Lower leg skin (tissue), 4 donors: ENCODE measurements around the gene HLTF. TPM values are rescaled to one million over a fixed set of nuclear protein-coding genes. Genes with fewer than 3 reads are reported as not detected.

Source experiments
- DNase-seq, 2 donors: peaks; one replicate each; pipeline ENCODE4 v3.0.0-alpha.2; 2019; ENCODE audit warnings: low spot score in 2 of 2
- H3K4me3 ChIP-seq: fragments of 200-600 bp; sonication (generic); 2 replicates; pipeline ENCODE4 v1.5.1; 2017; ENCODE audit warnings: mild to moderate bottlenecking, low read depth; ENCODE audit not compliant: poor library complexity, severe bottlenecking
- CTCF ChIP-seq, 3 donors: fragments of 450-650 bp; IDR thresholded peaks; one replicate each; pipeline ENCODE4 v1.5.1; 2016; ENCODE audit warnings: antibody characterized with exemption in 3 of 3, mild to moderate bottlenecking in 3 of 3, moderate library complexity in 2 of 3
- POLR2A ChIP-seq, 2 donors: fragments of 450-650 bp; IDR thresholded peaks; one replicate each; pipeline ENCODE4 v1.6.1; 2016 to 2017; ENCODE audit warnings: antibody characterized with exemption in 2 of 2, mild to moderate bottlenecking in 1 of 2, moderate library complexity in 1 of 2
- WGBS, 2 donors: methylation state at CpG; one replicate each; pipeline ENCODE4 v1.1.5; 2018; 5-methylcytosine and 5-hydroxymethylcytosine counted together
- intact Hi-C: fragments of 100-400 bp; cut with DNase I; formaldehyde crosslinking; loops from one replicate; pipeline ENCODE4 v1.15.0; 2023; ENCODE audit warnings: low total_unique reads
- total RNA-seq, 4 donors: library from RNA; depleted of rRNA; stranded (reverse); fragments of >200 nt; gene quantifications; one replicate each; pipeline ENCODE4 v1.1.0, GENCODE V29; 2016

Gene HLTF
- total RNA-seq, 4 donors from 2014 or later: 3.3 to 7.7 (median 5.7) TPM

- intact Hi-C loops: no loop called here
- no peak for DNase-seq
- H3K4me3 ChIP-seq: no peak overlapping the region
- TF ChIP-seq POLR2A (IDR thresholded peaks at IDR 0.05): no peak
- 89 to 90% methylated on average over 1 of the region's 1 CpG for WGBS, 2 donors
These were observed 4.6 kb downstream of the HLTF start for GRCh38 chr3:149081772-149082171.

DNA sequence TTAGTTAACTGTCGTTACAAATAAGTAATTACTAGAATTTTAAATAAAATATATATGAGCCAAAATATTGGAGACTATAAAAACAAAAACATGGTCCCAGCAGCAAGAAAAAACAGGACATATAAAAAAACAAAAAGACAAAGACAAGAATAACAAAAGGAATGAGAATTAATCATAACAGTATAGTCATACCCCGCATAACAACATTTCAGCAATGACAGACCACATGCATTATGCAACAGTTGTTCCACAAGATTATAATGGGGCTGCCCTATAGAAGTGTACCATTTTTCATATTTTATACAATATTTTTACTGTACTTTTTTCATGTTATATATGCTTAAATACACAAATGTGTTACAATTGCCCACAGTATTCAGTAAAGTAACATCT lies 5.6 kb downstream of the HLTF start:
- intact Hi-C loops: no loop called here
- WGBS, 2 donors: 64 to 78% methylated on average over 2 of the region's 2 CpGs

GRCh38 chr3:149080011-149080698 lies 6.2 kb downstream of the HLTF start:
- TF ChIP-seq POLR2A (IDR thresholded peaks at IDR 0.05) (no peak), CTCF (IDR thresholded peaks at IDR 0.05) (no peak)
- H3K4me3 ChIP-seq: no peak overlapping the region
- 67 to 75% methylated on average over 3 of the region's 3 CpGs for WGBS, 2 donors
- intact Hi-C loops: no loop called here
- DNase-seq: no peak

More for the DNA sequence above, 5.6 kb downstream of the HLTF start:
- TF ChIP-seq POLR2A (IDR thresholded peaks at IDR 0.05): no peak
- TF ChIP-seq CTCF (IDR thresholded peaks at IDR 0.05): no peak
- DNase-seq: no peak
- no peak overlapping the region for H3K4me3 ChIP-seq

DNA sequence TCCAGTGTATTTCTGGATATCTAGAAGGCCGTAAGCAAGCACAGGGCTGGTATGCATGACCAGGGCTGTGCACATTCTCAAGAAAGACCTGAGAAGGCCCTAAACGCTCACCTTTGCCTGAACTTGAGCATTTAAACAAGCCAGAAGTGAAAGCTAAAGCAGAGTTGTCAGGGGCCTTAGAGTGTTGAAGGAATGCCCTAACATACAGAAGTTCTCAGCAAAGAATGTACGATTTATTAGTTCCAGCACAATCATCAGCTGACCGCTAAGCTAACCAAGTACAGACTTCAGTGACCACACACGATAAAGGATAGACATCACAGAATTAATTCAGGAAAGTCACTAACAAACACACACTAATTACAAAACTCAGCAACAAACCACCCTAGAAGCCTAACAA lies 8.7 kb downstream of the HLTF start:
- no peak for DNase-seq
- TF ChIP-seq POLR2A (IDR thresholded peaks at IDR 0.05) (no peak), CTCF (IDR thresholded peaks at IDR 0.05) (no peak)
- no peak overlapping the region for H3K4me3 ChIP-seq
- intact Hi-C loops: no loop called here
- WGBS, 2 donors: 80 to 89% methylated on average over 5 of the region's 5 CpGs

- intact Hi-C loops: no loop called here
- 93% methylated on average over 8 of the region's 8 CpGs for WGBS, 2 donors
- no peak overlapping the region for H3K4me3 ChIP-seq
- no peak for TF ChIP-seq CTCF (IDR thresholded peaks at IDR 0.05)
- no peak for TF ChIP-seq POLR2A (IDR thresholded peaks at IDR 0.05)
- DNase-seq: no peak
These were observed 18.4 kb downstream of the HLTF start for GRCh38 chr3:149067883-149068282.

DNA sequence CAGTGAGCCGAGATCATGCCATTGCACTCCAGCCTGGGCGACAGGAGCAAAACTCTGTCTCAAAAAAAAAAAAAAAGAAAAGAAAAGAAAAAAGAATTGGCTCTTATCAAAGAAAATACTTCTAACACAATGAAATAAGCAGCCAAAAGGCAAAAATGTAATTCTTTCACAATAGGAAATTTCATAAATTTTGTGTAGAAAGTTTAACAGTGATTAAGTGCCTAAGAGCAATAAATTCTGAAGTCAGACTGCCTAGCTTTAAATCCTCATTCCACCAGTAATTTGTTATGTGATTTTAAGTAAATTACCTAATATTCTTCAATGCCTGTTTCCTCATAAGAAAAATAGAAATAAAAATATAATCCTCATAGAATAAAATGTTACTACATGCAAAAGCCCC lies 24.6 kb downstream of the HLTF start:
- no peak for DNase-seq
- intact Hi-C loops: no loop called here

More for the DNA sequence above, 24.6 kb downstream of the HLTF start:
- TF ChIP-seq POLR2A (IDR thresholded peaks at IDR 0.05): no peak
- TF ChIP-seq CTCF (IDR thresholded peaks at IDR 0.05): no peak
- WGBS, 2 donors: 91 to 95% methylated on average over 2 of the region's 2 CpGs
- H3K4me3 ChIP-seq: no peak overlapping the region
